Measurements from ENCODE around the gene SELENON. TPM values are rescaled to one million over a fixed set of nuclear protein-coding genes. Genes with fewer than 3 reads are reported as not detected.

Gene SELENON
- total and polyA plus RNA-seq, 8 donors: 1.7 to 81.1 (median 20.0) TPM

DNA sequence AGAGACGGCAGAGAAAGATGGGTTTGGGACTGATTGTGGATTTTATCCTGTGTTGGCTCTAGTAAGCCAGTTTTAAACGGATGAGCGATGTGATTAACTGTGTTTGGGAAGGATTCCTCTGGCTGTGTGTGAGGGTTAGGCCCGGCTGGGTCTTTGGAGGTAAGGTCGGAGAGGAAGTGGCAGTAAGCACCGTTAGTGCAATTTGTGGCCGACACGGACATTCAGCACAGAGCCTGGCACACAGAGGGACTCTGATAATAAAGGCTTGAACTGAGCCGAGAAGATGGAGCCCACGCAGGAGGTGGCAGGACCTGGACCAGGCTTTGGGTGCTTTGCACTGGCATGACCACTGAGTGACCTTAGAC, 21.1 kb downstream of the SELENON start:
- no peak for TF ChIP-seq POLR2AphosphoS5 (IDR thresholded peaks at IDR 0.05)
- TF ChIP-seq, protein P1, sequence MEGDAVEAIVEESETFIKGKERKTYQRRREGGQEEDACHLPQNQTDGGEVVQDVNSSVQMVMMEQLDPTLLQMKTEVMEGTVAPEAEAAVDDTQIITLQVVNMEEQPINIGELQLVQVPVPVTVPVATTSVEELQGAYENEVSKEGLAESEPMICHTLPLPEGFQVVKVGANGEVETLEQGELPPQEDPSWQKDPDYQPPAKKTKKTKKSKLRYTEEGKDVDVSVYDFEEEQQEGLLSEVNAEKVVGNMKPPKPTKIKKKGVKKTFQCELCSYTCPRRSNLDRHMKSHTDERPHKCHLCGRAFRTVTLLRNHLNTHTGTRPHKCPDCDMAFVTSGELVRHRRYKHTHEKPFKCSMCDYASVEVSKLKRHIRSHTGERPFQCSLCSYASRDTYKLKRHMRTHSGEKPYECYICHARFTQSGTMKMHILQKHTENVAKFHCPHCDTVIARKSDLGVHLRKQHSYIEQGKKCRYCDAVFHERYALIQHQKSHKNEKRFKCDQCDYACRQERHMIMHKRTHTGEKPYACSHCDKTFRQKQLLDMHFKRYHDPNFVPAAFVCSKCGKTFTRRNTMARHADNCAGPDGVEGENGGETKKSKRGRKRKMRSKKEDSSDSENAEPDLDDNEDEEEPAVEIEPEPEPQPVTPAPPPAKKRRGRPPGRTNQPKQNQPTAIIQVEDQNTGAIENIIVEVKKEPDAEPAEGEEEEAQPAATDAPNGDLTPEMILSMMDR (IDR thresholded peaks at IDR 0.05): no peak
- TF ChIP-seq EP300 (IDR thresholded peaks at IDR 0.05): no peak
- TF ChIP-seq POLR2A (IDR thresholded peaks at IDR 0.05): no peak
- no peak for DNase-seq
- Histone ChIP-seq H3K9me3 (no peaks in the 10 kb centered on the region), H3K36me3 (peaks cover 4 to 26% (median 20%) of the 10 kb centered on the region in 4 donors), H3K27ac (peak overlapping the region; percentile 87 to 96 (median 95)), H3K27me3 (no peaks in the 10 kb centered on the region), H3K4me1 (peaks cover 27 to 67% (median 50%) of the 10 kb centered on the region in 4 donors), H3K4me3 (peak overlapping the region; percentile 75 to 94 (median 87))
- 29 to 41% (median 31%) methylated on average over 10 of the region's 10 CpGs for WGBS, 5 donors
- intact Hi-C loops (cut with DNase I; ENCODE audit: low total_unique reads): no loop called here

DNA sequence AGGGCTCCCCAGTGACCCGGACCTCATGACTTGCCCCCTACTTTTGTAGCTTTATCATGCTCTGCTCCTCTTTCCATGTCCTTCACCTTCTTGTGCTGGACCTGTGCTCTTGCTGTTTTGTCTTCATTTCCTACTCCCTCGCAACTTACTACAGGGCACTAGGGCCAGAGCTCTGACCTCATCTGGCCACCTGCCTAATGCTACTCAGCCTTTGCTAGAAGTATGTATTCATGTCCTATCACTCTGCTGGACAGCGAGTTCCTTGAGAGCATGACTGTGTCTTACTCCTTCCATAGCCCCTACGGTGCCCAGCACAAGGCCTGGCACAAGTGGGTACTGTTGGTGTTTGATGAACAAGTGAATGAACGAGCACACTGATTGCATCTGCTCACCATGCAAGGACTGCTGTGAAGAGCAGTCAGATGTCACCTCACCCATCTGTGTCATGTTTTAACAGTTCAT, 21.7 kb downstream of the SELENON start:
- intact Hi-C loops (cut with DNase I; ENCODE audit: low total_unique reads): no loop called here
- 38 to 68% (median 42%) methylated on average over 5 of the region's 5 CpGs for WGBS, 5 donors
- H3K27me3 ChIP-seq: no peaks in the 10 kb centered on the region
- H3K27ac ChIP-seq: peak overlapping the region; percentile 87 to 96 (median 95)
- TF ChIP-seq, protein P1 (IDR thresholded peaks at IDR 0.05): no peak
- TF ChIP-seq POLR2A (IDR thresholded peaks at IDR 0.05) (no peak), EP300 (IDR thresholded peaks at IDR 0.05) (no peak), POLR2AphosphoS5 (IDR thresholded peaks at IDR 0.05) (no peak)
- H3K36me3 ChIP-seq: peaks cover 3 to 26% (median 20%) of the 10 kb centered on the region in 4 donors
- no peak for DNase-seq
- H3K4me3 ChIP-seq: peak overlapping the region; percentile 75 to 94 (median 87)
- H3K4me1 ChIP-seq: peaks cover 27 to 67% (median 50%) of the 10 kb centered on the region in 4 donors
- H3K9me3 ChIP-seq: no peaks in the 10 kb centered on the region

DNA sequence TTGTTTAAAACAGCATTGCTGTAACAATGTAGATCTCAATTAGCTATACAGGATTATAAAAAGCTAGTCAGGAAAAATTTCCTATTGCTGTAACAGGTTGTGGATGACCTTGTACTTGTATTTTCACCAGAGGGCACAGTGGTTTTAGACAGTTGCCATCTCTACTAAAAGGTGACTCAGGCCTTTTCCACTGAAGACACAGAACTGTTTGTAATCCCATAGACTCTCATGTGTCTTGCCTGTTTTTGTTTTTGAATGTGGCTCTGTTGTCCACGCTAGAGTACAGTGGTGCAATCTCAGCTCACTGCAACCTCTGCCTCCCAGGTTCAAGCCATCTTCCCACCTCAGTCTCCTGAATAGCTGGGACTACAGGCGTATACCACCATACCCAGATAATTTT, 25.6 kb downstream of the SELENON start:
- H3K36me3 ChIP-seq: peaks cover 40 to 65% (median 58%) of the 10 kb centered on the region in 4 donors
- no peaks in the 10 kb centered on the region for H3K27me3 ChIP-seq

DNA sequence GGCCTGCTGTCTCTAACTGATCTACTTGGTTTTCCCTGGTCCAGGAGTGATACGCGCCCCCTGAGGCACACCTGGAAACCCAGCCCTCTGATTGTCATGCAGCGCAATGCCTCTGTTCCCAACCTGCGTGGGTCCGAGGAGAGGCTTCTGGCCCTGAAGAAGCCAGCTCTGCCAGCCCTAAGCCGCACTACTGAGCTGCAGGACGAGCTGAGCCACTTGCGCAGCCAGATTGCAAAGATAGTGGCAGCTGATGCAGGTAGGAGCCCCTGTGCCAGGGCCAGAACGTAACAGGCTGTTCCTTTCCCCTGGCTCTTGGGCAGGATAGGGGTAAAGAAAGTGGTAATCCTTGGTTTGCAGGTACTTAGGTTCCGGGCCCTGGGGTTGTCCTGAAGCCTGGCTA, 26.6 kb downstream of the SELENON start:
- Histone ChIP-seq H3K9me3 (no peaks in the 10 kb centered on the region), H3K27me3 (no peaks in the 10 kb centered on the region), H3K27ac (no peak overlapping the region), H3K36me3 (peaks cover 49 to 74% (median 67%) of the 10 kb centered on the region in 4 donors), H3K4me1 (peaks cover 3 to 34% (median 18%) of the 10 kb centered on the region in 4 donors), H3K4me3 (no peak overlapping the region)
- intact Hi-C loops (cut with DNase I; ENCODE audit: low total_unique reads): no loop called here
- no peak for DNase-seq
- TF ChIP-seq, protein P1 (IDR thresholded peaks at IDR 0.05): no peak
- no peak for TF ChIP-seq POLR2A (IDR thresholded peaks at IDR 0.05)
- TF ChIP-seq POLR2AphosphoS5 (IDR thresholded peaks at IDR 0.05): no peak
- TF ChIP-seq EP300 (IDR thresholded peaks at IDR 0.05): no peak
- WGBS, 5 donors: 91 to 98% (median 95%) methylated on average over 8 to 10 of the region's 10 CpGs

More for the DNA sequence above, 25.6 kb downstream of the SELENON start:
- Histone ChIP-seq H3K4me3 (no peak overlapping the region), H3K27ac (no peak overlapping the region), H3K9me3 (no peaks in the 10 kb centered on the region), H3K4me1 (peaks cover 12 to 44% (median 28%) of the 10 kb centered on the region in 4 donors)
- TF ChIP-seq EP300 (IDR thresholded peaks at IDR 0.05) (no peak), POLR2AphosphoS5 (IDR thresholded peaks at IDR 0.05) (no peak), POLR2A (IDR thresholded peaks at IDR 0.05) (no peak)
- TF ChIP-seq, protein P1 (IDR thresholded peaks at IDR 0.05): no peak
- 91 to 94% (median 92%) methylated on average over 2 of the region's 2 CpGs for WGBS, 5 donors
- intact Hi-C loops (cut with DNase I; ENCODE audit: low total_unique reads): no loop called here
- DNase-seq: no peak
